Endothelial cell of umbilical vein (primary cell): Measurements from ENCODE around the gene ANKLE2. TPM values are rescaled to one million over a fixed set of nuclear protein-coding genes. Genes with fewer than 3 reads are reported as not detected.

Experiments
- BruUV-seq: library from RNA; stranded (reverse); fragments of 400-500 nt; replicated peaks from 2 replicates; lab custom pipeline; 2021; lab: Mats Ljungman, UMichigan
- CTCF ChIA-PET: fragments of 300-600, 350-600 bp; sonication (Branson Sonifier 250); formaldehyde crosslinking; loops from one replicate; lab custom pipeline; 2021; ENCODE audit warnings: antibody characterized with exemption, inconsistent platforms; lab: Charles Lee
- POLR2A ChIA-PET: fragments of 300-600, 350-600 bp; sonication (Branson Sonifier 250); formaldehyde crosslinking; loops from one replicate; lab custom pipeline; 2021; ENCODE audit warnings: antibody characterized with exemption, inconsistent platforms; lab: Charles Lee
- DNase-seq: peaks from one replicate; pipeline ENCODE4 v3.0.0-alpha.2; 2011; ENCODE audit warnings: low read depth, low spot score
- FAIRE-seq: peaks from 2 replicates; lab custom pipeline; 2011; peaks lifted over from hg19 to GRCh38; lab: Jason Lieb, UNC
- H2AFZ ChIP-seq: 2 replicates; pipeline ENCODE4 v1.6.0; 2012; ENCODE audit warnings: low read depth, low read length, control low read depth, inconsistent platforms
- H3K27ac ChIP-seq: 2 replicates; pipeline ENCODE4 v1.5.1; 2011; ENCODE audit warnings: low read depth, mild to moderate bottlenecking, control low read depth, low read length, moderate library complexity; ENCODE audit not compliant: insufficient read depth
- H3K27me3 ChIP-seq, 2 experiments: 2 replicates each; pipeline versions ENCODE4 v1.6.0 to v1.6.1; 2011; ENCODE audit warnings: low read length in 2 of 2, mixed read lengths in 1 of 2; ENCODE audit not compliant: control insufficient read depth in 2 of 2, insufficient read depth in 2 of 2
- H3K36me3 ChIP-seq, 2 experiments: 2 replicates in 1 of 2; 3 replicates in 1 of 2; pipeline ENCODE4 v1.5.1; 2011; ENCODE audit warnings: low read length in 2 of 2, mild to moderate bottlenecking in 1 of 2, moderate library complexity in 1 of 2; ENCODE audit not compliant: control insufficient read depth in 2 of 2, insufficient read depth in 2 of 2; ENCODE audit errors: extremely low read depth in 1 of 2
- H3K4me1 ChIP-seq: 3 replicates; pipeline ENCODE4 v1.5.1; 2011; ENCODE audit warnings: mild to moderate bottlenecking, low read length; ENCODE audit not compliant: control insufficient read depth, insufficient read depth; ENCODE audit errors: extremely low read depth
- H3K4me2 ChIP-seq: 2 replicates; pipeline ENCODE4 v1.6.1; 2011; ENCODE audit warnings: low read length, control low read depth, mixed read lengths; ENCODE audit not compliant: insufficient read depth
- H3K4me3 ChIP-seq, 3 experiments: fragments of 200-600 bp in 1 of 3; sonication (generic), shearing (Covaris generic) in 1 of 3; replicated peaks in 1 of 3; 2 replicates each; pipeline ENCODE4 v1.5.1; 2011 to 2016; ENCODE audit warnings: control low read depth in 3 of 3, low read length in 3 of 3, mild to moderate bottlenecking in 2 of 3, inconsistent platforms in 1 of 3, low read depth in 1 of 3, moderate library complexity in 1 of 3; ENCODE audit not compliant: insufficient read depth in 1 of 3
- H3K79me2 ChIP-seq: 2 replicates; pipeline ENCODE4 v1.6.0; 2012; ENCODE audit warnings: low read length, inconsistent platforms; ENCODE audit not compliant: control insufficient read depth, insufficient read depth
- H3K9ac ChIP-seq: replicated peaks from 2 replicates; pipeline ENCODE3; 2011; ENCODE audit warnings: low read length, control low read depth; ENCODE audit not compliant: insufficient read depth; ENCODE audit errors: extremely low read depth
- H3K9me1 ChIP-seq: replicated peaks from 3 replicates; pipeline ENCODE4 v1.6.0; 2011; ENCODE audit warnings: mild to moderate bottlenecking, low read length; ENCODE audit not compliant: control insufficient read depth, insufficient read depth; ENCODE audit errors: extremely low read depth
- H3K9me3 ChIP-seq: replicated peaks from 2 replicates; pipeline ENCODE4 v1.5.1; 2012; ENCODE audit warnings: low read length, inconsistent platforms; ENCODE audit not compliant: control insufficient read depth, insufficient read depth
- H4K20me1 ChIP-seq: replicated peaks from 2 replicates; pipeline ENCODE3; 2011; ENCODE audit warnings: mild to moderate bottlenecking, low read length; ENCODE audit not compliant: control insufficient read depth, insufficient read depth; ENCODE audit errors: extremely low read depth
- EZH2 ChIP-seq: IDR thresholded peaks from 2 replicates; pipeline ENCODE4 v1.6.1; 2012; ENCODE audit warnings: borderline replicate concordance, low read depth, mild to moderate bottlenecking, moderate library complexity, low read length, inconsistent platforms; ENCODE audit not compliant: severe bottlenecking
- FOS ChIP-seq: IDR thresholded peaks from 2 replicates; pipeline ENCODE4 v1.6.1; 2011; ENCODE audit warnings: mild to moderate bottlenecking, low read length, moderate library complexity, borderline replicate concordance; ENCODE audit not compliant: insufficient read depth
- GATA2 ChIP-seq: IDR thresholded peaks from 2 replicates; pipeline ENCODE4 v1.7.0; 2011; ENCODE audit warnings: low read depth, mild to moderate bottlenecking, moderate library complexity, mixed read lengths, low read length; ENCODE audit not compliant: insufficient read length, insufficient read depth
- JUN ChIP-seq: IDR thresholded peaks from 2 replicates; pipeline ENCODE4 v1.6.1; 2011; ENCODE audit warnings: borderline replicate concordance, low read depth; ENCODE audit not compliant: insufficient read length, insufficient read depth
- MAX ChIP-seq: IDR thresholded peaks from 2 replicates; pipeline ENCODE4 v1.6.1; 2011; ENCODE audit not compliant: insufficient read depth, insufficient read length
- MYC ChIP-seq: IDR thresholded peaks from one replicate; pipeline ENCODE4 v1.6.1; 2011; ENCODE audit warnings: mild to moderate bottlenecking, low read depth, low read length
- POLR2A ChIP-seq: IDR thresholded peaks from 2 replicates; pipeline ENCODE4 v1.6.1; 2012; ENCODE audit warnings: low read depth, mild to moderate bottlenecking, control low read depth, low read length
- POLR2AphosphoS5 ChIP-seq: IDR thresholded peaks from 2 replicates; pipeline ENCODE4 v1.6.1; 2012; ENCODE audit warnings: low read depth, mild to moderate bottlenecking, control low read depth, low read length, moderate library complexity; ENCODE audit not compliant: insufficient read depth
- dilution Hi-C: fragments of 300-500 bp; cut with MboI; formaldehyde crosslinking; loops from one replicate; pipeline ENCODE4 v1.15.0; 2019; ENCODE audit warnings: low sequenced_read_pairs; ENCODE audit not compliant: extremely low pct_ligation_motif_present
- intact Hi-C: fragments of 100-400 bp; cut with micrococcal nuclease; formaldehyde crosslinking; loops from one replicate; pipeline ENCODE4 v1.10.0; 2022
- polyA plus RNA-seq, 4 experiments: library from polyadenylated mRNA; depleted of rRNA in 3 of 4; stranded (reverse) in 3 of 4; unstranded in 1 of 4; fragments of >200 nt; gene quantifications; 2 replicates each; pipeline versions ENCODE4 v1.2.1 to v1.2.3, GENCODE V29; 2011 to 2012; ENCODE audit warnings: missing spikeins in 1 of 4
- total RNA-seq: library from RNA; stranded (reverse); gene quantifications from 2 replicates; pipeline ENCODE4 v1.2.3, GENCODE V29; 2021
- TF ChIP-seq, protein P1 (sequence below), 2 donors: IDR thresholded peaks; 1 replicate in 1 of 2; 2 replicates in 1 of 2; pipeline ENCODE4 v1.5.1; 2011; ENCODE audit warnings: low read length in 2 of 2, mild to moderate bottlenecking in 2 of 2, moderate library complexity in 2 of 2, control low read depth in 1 of 2, inconsistent platforms in 1 of 2, low read depth in 1 of 2; ENCODE audit not compliant: insufficient read depth in 1 of 2; ENCODE audit errors: extremely low read depth in 1 of 2

The ANKLE2 gene
- total and polyA plus RNA-seq, 2 donors (not counting 3 experiments of a cell fraction or from before 2014, with no cell fraction given) = 75.8 to 112 TPM

- Histone ChIP-seq H3K27me3 (no peaks in the 10 kb centered on the region), H3K4me2 (no peak overlapping the region), H3K9me3 (no peaks in the 10 kb centered on the region), H3K9ac (no peak overlapping the region), H3K27ac (no peak overlapping the region), H3K4me1 (no peaks in the 10 kb centered on the region), H3K4me3 (no peak overlapping the region), H4K20me1 (no peaks in the 10 kb centered on the region), H2AFZ (no peak overlapping the region), H3K9me1 (no peaks in the 10 kb centered on the region), H3K79me2 (peaks cover 3% of the 10 kb centered on the region), H3K36me3 (peaks cover 24 to 45% of the 10 kb centered on the region in 2 experiments)
- no peak for DNase-seq
- ChIA-PET POLR2A (no interaction called here), CTCF (no interaction called here)
- no peak for FAIRE-seq
- dilution Hi-C loops (no loop called here), intact Hi-C loops (no loop called here)
- BruUV-seq = no TSS peak
- TF ChIP-seq POLR2AphosphoS5 (no peak), POLR2A (no peak), FOS (no peak), JUN (no peak), MAX (no peak), MYC (no peak), EZH2 (no peak), GATA2 (no peak)
- TF ChIP-seq, protein P1, sequence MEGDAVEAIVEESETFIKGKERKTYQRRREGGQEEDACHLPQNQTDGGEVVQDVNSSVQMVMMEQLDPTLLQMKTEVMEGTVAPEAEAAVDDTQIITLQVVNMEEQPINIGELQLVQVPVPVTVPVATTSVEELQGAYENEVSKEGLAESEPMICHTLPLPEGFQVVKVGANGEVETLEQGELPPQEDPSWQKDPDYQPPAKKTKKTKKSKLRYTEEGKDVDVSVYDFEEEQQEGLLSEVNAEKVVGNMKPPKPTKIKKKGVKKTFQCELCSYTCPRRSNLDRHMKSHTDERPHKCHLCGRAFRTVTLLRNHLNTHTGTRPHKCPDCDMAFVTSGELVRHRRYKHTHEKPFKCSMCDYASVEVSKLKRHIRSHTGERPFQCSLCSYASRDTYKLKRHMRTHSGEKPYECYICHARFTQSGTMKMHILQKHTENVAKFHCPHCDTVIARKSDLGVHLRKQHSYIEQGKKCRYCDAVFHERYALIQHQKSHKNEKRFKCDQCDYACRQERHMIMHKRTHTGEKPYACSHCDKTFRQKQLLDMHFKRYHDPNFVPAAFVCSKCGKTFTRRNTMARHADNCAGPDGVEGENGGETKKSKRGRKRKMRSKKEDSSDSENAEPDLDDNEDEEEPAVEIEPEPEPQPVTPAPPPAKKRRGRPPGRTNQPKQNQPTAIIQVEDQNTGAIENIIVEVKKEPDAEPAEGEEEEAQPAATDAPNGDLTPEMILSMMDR (IDR thresholded peaks at IDR 0.05; ENCODE audit: extremely low read depth in 1 of 2, insufficient read depth in 1 of 2, low read depth in 1 of 2, low read length in 2 of 2) = no peak
Observed at GRCh38 chr12:132727091-132727794, 34.4 kb downstream of the ANKLE2 start.
